MCF 10A (cell line): ENCODE measurements around the gene DYSF. TPM values are rescaled to one million over a fixed set of nuclear protein-coding genes. Genes with fewer than 3 reads are reported as not detected.

Source experiments
- BruUV-seq: library from RNA; stranded (reverse); fragments of 400-500 nt; replicated peaks from 2 replicates; lab custom pipeline; 2021; lab: Mats Ljungman, UMichigan
- CTCF ChIA-PET: fragments of 300-600 bp; sonication (Branson Sonifier 250); formaldehyde crosslinking; extraction: SDS; loops from one replicate; lab custom pipeline; 2021; ENCODE audit warnings: antibody characterized with exemption, inconsistent platforms; lab: Yijun Ruan, JAX
- POLR2A ChIA-PET: fragments of 300-600, 350-650 bp; sonication (Branson Sonifier 250); formaldehyde crosslinking; extraction: SDS; loops from one replicate; lab custom pipeline; 2020; ENCODE audit warnings: antibody characterized with exemption, inconsistent platforms; lab: Yijun Ruan, JAX
- DNase-seq: peaks from one replicate; pipeline ENCODE4 v3.0.0-alpha.2; 2018; ENCODE audit not compliant: unreplicated experiment
- H3K27ac Mint-ChIP-seq: one replicate; pipeline ENCODE4 v1.8.0; 2022; ENCODE audit warnings: mild to moderate bottlenecking, low read depth, mixed read lengths; ENCODE audit not compliant: unreplicated experiment
- H3K27me3 Mint-ChIP-seq: one replicate; pipeline ENCODE4 v1.8.0; 2022; ENCODE audit warnings: mixed read lengths; ENCODE audit not compliant: insufficient read depth, unreplicated experiment
- H3K36me3 Mint-ChIP-seq: one replicate; pipeline ENCODE4 v1.8.0; 2022; ENCODE audit warnings: mild to moderate bottlenecking, moderate library complexity, mixed read lengths; ENCODE audit not compliant: insufficient read depth, unreplicated experiment
- H3K4me1 Mint-ChIP-seq: one replicate; pipeline ENCODE4 v1.8.0; 2022; ENCODE audit warnings: mixed read lengths; ENCODE audit not compliant: insufficient read depth, unreplicated experiment
- H3K4me3 Mint-ChIP-seq: one replicate; pipeline ENCODE4 v1.8.0; 2022; ENCODE audit warnings: mild to moderate bottlenecking, moderate library complexity, mixed read lengths; ENCODE audit not compliant: unreplicated experiment
- H3K9me3 Mint-ChIP-seq: one replicate; pipeline ENCODE4 v1.8.0; 2022; ENCODE audit warnings: mixed read lengths; ENCODE audit not compliant: unreplicated experiment
- intact Hi-C: fragments of 100-400 bp; cut with micrococcal nuclease; formaldehyde crosslinking; loops from 2 replicates; pipeline ENCODE4 v1.14.1; 2022
- total RNA-seq: library from RNA; stranded (reverse); gene quantifications from 2 replicates; pipeline ENCODE4 v1.2.3, GENCODE V29; 2022
- TF ChIP-seq, protein P1 (sequence below): fragments of 200-600 bp; IDR thresholded peaks from one replicate; pipeline ENCODE4 v1.8.0; 2022; ENCODE audit warnings: antibody characterized with exemption, mild to moderate bottlenecking; ENCODE audit not compliant: unreplicated experiment

The DYSF gene
- total RNA-seq, 1 experiment from 2014 or later: 2.0 TPM

DNA sequence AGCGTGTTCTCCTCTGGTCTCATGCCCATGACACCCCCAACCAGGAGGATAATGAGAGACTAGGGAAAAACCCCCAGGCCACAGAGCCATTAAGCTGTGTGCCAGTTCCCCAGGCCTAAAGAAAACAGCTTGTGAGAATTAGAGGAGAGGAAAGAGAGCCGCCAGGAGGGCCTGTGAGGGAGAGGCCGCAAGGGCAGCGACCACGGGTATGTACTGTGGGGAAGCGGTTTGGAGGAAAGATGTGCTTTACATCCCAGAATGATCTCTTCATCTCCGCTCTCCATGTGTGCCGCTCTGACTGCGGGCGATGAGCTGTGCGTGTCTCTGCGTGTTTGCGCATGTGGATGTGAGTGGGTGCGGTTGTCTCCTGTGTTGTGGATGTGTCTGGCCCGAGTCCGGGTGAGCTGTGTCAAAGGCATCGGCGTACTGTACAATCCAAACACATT, 82.9 kb downstream of the DYSF start:
- no peak overlapping the region for H3K27ac Mint-ChIP-seq
- no peaks in the 10 kb centered on the region for H3K27me3 Mint-ChIP-seq
- POLR2A ChIA-PET: no interaction called here
- no peak overlapping the region for H3K4me3 Mint-ChIP-seq
- BruUV-seq: no TSS peak
- no peaks in the 10 kb centered on the region for H3K36me3 Mint-ChIP-seq
- TF ChIP-seq, protein P1, sequence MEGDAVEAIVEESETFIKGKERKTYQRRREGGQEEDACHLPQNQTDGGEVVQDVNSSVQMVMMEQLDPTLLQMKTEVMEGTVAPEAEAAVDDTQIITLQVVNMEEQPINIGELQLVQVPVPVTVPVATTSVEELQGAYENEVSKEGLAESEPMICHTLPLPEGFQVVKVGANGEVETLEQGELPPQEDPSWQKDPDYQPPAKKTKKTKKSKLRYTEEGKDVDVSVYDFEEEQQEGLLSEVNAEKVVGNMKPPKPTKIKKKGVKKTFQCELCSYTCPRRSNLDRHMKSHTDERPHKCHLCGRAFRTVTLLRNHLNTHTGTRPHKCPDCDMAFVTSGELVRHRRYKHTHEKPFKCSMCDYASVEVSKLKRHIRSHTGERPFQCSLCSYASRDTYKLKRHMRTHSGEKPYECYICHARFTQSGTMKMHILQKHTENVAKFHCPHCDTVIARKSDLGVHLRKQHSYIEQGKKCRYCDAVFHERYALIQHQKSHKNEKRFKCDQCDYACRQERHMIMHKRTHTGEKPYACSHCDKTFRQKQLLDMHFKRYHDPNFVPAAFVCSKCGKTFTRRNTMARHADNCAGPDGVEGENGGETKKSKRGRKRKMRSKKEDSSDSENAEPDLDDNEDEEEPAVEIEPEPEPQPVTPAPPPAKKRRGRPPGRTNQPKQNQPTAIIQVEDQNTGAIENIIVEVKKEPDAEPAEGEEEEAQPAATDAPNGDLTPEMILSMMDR: no peak
- no peak for DNase-seq
- no peaks in the 10 kb centered on the region for H3K4me1 Mint-ChIP-seq
- CTCF ChIA-PET: interaction anchor here (0.6 to 2.9 kb wide), 6 partner anchors 9 to 463 kb away, joined by 3 to 12 read pairs (median 3); no protein-coding TSS in a partner anchor
- intact Hi-C loops: no loop called here
- H3K9me3 Mint-ChIP-seq: peaks cover 8% of the 10 kb centered on the region

DNA sequence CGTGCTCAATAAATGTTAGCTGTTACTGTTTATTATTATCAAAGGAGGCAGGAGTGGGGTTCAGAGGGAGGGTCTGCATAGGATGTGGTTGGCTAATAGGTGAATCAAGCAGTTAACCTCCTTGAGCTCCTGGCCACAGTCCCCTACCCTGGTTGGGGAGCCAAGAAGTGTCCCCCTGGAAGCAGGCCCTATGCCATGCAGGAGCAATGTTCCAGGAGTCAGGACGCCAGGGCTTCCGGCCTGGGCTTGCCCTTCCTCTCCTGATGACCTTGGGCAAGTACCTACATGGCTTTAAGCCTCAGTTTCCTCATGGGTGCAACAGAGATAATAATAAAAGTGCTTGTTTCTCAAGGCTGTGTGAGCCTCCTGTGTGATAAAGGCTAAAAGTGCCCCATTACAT, 84.9 kb downstream of the DYSF start:
- H3K36me3 Mint-ChIP-seq: no peaks in the 10 kb centered on the region
- no peak overlapping the region for H3K27ac Mint-ChIP-seq
- H3K9me3 Mint-ChIP-seq: no peaks in the 10 kb centered on the region
- ChIA-PET POLR2A (no interaction called here), CTCF (interaction anchor here (0.6 to 2.9 kb wide), 3 partner anchors 7 to 612 kb away, joined by 3 to 12 read pairs (median 4); no protein-coding TSS in a partner anchor)
- intact Hi-C loops: no loop called here
- no peaks in the 10 kb centered on the region for H3K27me3 Mint-ChIP-seq
- DNase-seq: no peak
- no TSS peak for BruUV-seq
- TF ChIP-seq, protein P1: no peak
- no peak overlapping the region for H3K4me3 Mint-ChIP-seq
- no peaks in the 10 kb centered on the region for H3K4me1 Mint-ChIP-seq

DNA sequence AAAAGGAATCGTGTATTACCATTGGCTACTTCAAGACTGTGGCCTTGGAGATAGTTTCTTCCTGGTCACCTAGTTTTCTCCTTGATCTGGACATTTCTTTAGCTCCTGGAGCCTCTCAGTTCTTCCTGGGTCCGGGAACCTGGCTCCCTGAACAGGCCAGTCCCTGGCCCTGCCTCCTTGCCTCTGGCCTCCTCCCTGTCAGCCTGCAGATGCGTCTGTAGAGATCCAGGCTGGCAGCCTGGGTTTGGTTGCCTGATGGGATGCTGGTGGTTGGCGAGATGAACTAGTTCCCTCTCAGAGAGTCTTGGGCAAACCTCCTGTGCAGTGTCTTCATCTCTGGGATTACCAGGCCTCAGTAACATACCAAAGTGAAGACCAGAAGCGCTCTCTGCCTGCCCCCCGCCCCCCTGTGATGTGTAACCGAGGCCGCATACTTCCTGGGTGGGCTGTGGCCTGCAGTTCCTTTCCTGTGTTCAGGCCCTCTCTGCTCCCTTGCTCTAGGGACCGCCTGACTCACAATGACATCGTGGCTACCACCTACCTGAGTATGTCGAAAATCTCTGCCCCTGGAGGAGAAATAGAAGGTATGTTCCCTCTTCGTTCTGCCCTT, 85.4 kb downstream of the DYSF start:
- Mint-ChIP-seq H3K27me3 (peaks cover 4% of the 10 kb centered on the region), H3K4me1 (no peaks in the 10 kb centered on the region), H3K27ac (no peak overlapping the region), H3K4me3 (no peak overlapping the region), H3K9me3 (no peaks in the 10 kb centered on the region), H3K36me3 (no peaks in the 10 kb centered on the region)
- ChIA-PET CTCF (interaction anchor here (0.6 to 0.9 kb wide), 2 partner anchors 9 to 10 kb away, joined by 4 read pairs; no protein-coding TSS in a partner anchor), POLR2A (no interaction called here)
- BruUV-seq: no TSS peak
- TF ChIP-seq, protein P1: no peak
- intact Hi-C loops: no loop called here
- no peak for DNase-seq

DNA sequence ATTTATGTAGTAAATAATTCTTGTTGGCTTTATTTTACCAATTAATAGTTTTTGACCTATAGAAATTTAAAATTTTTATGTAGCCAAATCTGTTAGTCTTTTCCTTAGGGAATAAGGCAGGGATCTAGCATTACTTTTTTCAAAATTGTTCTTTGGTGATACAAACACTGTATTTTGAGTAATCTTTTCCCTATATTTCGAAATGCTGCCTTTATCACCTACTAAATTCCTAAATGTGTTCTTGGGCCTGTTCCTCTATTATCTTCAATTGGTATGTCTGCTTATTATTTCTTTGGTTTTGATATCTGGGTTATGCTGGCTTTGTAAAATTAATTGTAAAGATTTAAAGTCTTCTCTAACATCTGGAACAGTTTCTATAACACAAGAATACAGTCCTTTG, 87.5 kb downstream of the DYSF start:
- intact Hi-C loops: no loop called here
- POLR2A ChIA-PET: interaction anchor here (0.6 kb wide), 1 partner anchor 899 kb away, joined by 3 read pairs; no protein-coding TSS in a partner anchor

More for the DNA sequence above, 87.5 kb downstream of the DYSF start:
- BruUV-seq: no TSS peak
- Mint-ChIP-seq H3K9me3 (no peaks in the 10 kb centered on the region), H3K27ac (no peak overlapping the region), H3K36me3 (no peaks in the 10 kb centered on the region), H3K4me1 (peaks cover 5% of the 10 kb centered on the region), H3K27me3 (peaks cover 24% of the 10 kb centered on the region), H3K4me3 (no peak overlapping the region)
- TF ChIP-seq, protein P1: no peak
- no peak for DNase-seq
- CTCF ChIA-PET: interaction anchor here (1.3 to 1.5 kb wide), 2 partner anchors 10 to 16 kb away, joined by 4 read pairs; no protein-coding TSS in a partner anchor
